HFF-Myc (cell line): ENCODE results near the gene HIPK3.
"Not testable (repeated sequence)": the region's sequence is repeated elsewhere in the genome, so short reads cannot be mapped to it uniquely, and the experiment has no call there.

Experiments used
- DNase-seq: peaks from one replicate; pipeline ENCODE4 v3.0.0-alpha.2; 2011; ENCODE audit warnings: low read depth; ENCODE audit errors: extremely low read depth
- H3K4me3 ChIP-seq: replicated peaks from 2 replicates; pipeline ENCODE4 v1.5.1; 2011; ENCODE audit warnings: low read depth, mild to moderate bottlenecking, control low read depth, low read length
- CTCF ChIP-seq: IDR thresholded peaks from 2 replicates; pipeline ENCODE4 v1.5.1; 2012; ENCODE audit warnings: mild to moderate bottlenecking, low read depth, low read length, control low read depth; ENCODE audit errors: missing control alignments

Gene HIPK3

GRCh38 chr11:33214767-33215166 is 42.4 kb upstream of the HIPK3 start:
- TF ChIP-seq CTCF: no peak
- no peak overlapping the region for H3K4me3 ChIP-seq
- no peak for DNase-seq

DNA sequence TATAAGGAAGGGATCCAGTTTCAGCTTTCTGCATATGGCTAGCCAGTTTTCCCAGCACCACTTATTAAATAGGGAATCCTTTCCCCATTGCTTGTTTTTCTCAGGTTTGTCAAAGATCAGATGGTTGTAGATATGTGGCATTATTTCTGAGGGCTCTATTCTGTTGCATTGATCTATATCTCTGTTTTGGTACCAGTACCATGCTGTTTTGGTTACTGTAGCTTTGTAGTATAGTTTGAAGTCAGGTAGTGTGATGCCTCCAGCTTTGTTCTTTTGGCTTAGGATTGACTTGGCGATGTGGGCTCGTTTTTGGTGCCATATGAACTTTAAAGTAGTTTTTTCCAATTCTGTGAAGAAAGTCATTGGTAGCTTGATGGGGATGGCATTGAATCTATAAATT is 40.5 kb upstream of the HIPK3 start:
- not testable (repeated sequence) for H3K4me3 ChIP-seq

DNA sequence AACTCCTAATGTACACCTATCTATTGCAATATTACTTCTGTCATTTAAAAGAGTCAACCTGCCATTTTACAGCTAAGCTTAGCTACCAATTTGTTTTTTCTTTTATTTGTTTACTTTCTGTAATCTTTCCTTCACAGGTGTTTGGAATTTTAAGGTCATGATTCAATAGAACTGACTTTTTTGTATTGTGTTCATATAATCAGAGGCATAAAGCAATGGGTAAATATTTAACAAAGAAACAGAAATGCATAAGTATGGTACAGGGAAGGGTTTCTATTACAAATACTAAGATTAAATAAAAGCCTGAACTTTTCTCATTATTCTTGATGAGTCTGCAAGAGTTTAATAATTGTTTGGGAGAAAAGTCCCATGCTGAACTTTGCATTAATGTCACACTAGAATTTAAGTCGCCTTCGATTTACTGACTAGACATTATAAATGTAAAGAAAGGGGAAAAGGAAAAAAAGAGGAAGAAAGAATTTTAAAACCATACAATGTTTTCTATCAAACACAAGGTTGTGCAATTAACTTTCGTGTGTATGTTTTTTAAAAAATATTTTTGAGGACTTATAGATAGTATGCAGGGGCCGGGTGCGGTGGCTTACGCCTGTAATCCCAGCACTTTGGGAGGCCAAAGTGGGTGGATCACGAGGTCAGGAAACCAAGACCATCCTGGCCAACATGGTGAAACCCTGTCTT is 35.0 kb upstream of the HIPK3 start:
- no peak overlapping the region for H3K4me3 ChIP-seq
- TF ChIP-seq CTCF: no peak
- DNase-seq: no peak

More for the DNA sequence above, 40.5 kb upstream of the HIPK3 start:
- DNase-seq: not testable (repeated sequence)

DNA sequence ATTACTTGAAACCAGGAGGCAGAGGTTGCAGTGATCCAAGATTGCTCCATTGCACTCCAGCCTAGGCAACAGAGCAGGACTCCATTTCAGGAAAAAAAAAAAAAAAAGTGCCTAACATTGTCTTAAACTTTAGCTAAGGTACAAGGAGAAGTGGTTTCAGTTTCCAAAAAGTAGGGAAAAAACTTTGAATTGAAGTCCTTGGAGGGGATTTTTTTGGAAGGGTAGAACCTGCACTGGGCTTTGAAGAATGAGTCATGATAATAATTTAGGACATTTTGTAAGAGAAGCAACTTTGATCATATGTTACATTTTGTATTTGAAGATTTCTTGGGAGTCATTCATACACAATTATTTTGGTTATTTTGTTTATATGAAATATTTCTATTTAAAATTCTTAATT is 31.8 kb upstream of the HIPK3 start:
- H3K4me3 ChIP-seq: no peak overlapping the region
- DNase-seq: no peak
- no peak for TF ChIP-seq CTCF

DNA sequence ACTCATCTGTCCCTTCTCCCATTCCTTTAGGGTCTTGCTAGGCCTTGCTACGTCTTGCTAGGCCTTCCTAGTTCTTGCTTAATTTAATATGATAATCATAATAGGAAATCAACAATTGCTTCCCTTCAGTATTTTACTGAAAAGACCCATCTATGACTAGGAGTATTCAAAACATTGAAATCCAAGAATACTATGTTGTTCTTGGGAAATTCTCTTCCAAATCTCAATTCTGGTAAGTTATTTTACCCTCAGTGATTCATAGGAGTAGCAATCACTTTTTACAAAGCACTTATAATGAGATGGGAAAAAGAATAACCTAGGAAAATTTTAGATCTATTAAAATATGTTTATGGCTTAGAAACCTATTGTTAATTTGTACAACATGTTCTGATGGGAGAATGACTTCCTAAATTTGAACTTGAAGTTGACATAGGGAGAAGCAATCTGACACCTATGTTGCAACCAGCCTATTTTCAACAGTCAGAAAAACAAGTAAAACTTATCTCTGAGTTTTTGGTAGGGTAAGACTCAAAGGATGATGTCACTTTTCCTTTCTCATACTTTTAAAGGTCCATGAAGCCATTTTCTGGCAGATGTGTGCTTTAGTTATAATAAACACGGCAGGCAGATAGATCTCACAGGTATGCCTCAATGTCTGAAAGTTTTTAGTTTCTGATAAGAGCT is 29.5 kb upstream of the HIPK3 start:
- DNase-seq: no peak
- TF ChIP-seq CTCF: no peak
- H3K4me3 ChIP-seq: no peak overlapping the region

GRCh38 chr11:33234397-33235190 is 22.6 kb upstream of the HIPK3 start:
- no peak for TF ChIP-seq CTCF
- DNase-seq: no peak
- no peak overlapping the region for H3K4me3 ChIP-seq

- TF ChIP-seq CTCF: no peak
- no peak for DNase-seq
- no peak overlapping the region for H3K4me3 ChIP-seq
Measured at GRCh38 chr11:33237039-33237597, 20.1 kb upstream of the HIPK3 start.
